Measurements from ENCODE around the gene SYT9.

DNA sequence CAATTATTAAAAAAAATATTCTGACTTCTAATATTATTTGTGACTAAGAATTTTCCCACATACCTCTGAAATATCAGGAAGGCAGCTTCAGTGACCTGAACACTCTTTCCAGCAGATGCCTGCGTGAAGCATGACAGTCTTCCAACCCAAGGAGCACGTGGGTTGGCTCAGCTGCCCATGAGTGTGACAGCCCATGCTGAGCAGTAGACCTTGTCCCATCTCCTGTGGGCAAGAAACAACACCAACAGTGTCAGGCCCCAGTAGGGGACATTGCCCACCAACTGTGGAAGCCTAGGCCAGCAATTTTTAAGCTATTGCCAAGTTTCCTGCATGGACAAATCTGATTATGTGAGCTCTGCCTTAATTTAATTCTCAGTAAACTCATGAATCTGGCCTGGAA lies 167.2 kb downstream of the SYT9 start:
- TF ChIP-seq, protein P1, sequence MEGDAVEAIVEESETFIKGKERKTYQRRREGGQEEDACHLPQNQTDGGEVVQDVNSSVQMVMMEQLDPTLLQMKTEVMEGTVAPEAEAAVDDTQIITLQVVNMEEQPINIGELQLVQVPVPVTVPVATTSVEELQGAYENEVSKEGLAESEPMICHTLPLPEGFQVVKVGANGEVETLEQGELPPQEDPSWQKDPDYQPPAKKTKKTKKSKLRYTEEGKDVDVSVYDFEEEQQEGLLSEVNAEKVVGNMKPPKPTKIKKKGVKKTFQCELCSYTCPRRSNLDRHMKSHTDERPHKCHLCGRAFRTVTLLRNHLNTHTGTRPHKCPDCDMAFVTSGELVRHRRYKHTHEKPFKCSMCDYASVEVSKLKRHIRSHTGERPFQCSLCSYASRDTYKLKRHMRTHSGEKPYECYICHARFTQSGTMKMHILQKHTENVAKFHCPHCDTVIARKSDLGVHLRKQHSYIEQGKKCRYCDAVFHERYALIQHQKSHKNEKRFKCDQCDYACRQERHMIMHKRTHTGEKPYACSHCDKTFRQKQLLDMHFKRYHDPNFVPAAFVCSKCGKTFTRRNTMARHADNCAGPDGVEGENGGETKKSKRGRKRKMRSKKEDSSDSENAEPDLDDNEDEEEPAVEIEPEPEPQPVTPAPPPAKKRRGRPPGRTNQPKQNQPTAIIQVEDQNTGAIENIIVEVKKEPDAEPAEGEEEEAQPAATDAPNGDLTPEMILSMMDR (IDR thresholded peaks at IDR 0.05; ENCODE audit: low read depth, low read length, missing input control), result no peak
- no peak for TF ChIP-seq YY1 (IDR thresholded peaks at IDR 0.05)
- TF ChIP-seq, protein P2, sequence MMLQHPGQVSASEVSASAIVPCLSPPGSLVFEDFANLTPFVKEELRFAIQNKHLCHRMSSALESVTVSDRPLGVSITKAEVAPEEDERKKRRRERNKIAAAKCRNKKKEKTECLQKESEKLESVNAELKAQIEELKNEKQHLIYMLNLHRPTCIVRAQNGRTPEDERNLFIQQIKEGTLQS (IDR thresholded peaks at IDR 0.05), result no peak
- no peak for TF ChIP-seq TAF1 (conservative IDR thresholded peaks at IDR 0.05)
- TF ChIP-seq JUND (IDR thresholded peaks at IDR 0.05), result no peak
- no peak for TF ChIP-seq HNF4A (conservative IDR thresholded peaks at IDR 0.05)
- no peak for TF ChIP-seq RAD21 (IDR thresholded peaks at IDR 0.05)
- TF ChIP-seq, protein P3, sequence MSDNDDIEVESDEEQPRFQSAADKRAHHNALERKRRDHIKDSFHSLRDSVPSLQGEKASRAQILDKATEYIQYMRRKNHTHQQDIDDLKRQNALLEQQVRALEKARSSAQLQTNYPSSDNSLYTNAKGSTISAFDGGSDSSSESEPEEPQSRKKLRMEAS (IDR thresholded peaks at IDR 0.05), result no peak
- TF ChIP-seq RXRA (IDR thresholded peaks at IDR 0.05), result no peak
- TF ChIP-seq, protein P4, sequence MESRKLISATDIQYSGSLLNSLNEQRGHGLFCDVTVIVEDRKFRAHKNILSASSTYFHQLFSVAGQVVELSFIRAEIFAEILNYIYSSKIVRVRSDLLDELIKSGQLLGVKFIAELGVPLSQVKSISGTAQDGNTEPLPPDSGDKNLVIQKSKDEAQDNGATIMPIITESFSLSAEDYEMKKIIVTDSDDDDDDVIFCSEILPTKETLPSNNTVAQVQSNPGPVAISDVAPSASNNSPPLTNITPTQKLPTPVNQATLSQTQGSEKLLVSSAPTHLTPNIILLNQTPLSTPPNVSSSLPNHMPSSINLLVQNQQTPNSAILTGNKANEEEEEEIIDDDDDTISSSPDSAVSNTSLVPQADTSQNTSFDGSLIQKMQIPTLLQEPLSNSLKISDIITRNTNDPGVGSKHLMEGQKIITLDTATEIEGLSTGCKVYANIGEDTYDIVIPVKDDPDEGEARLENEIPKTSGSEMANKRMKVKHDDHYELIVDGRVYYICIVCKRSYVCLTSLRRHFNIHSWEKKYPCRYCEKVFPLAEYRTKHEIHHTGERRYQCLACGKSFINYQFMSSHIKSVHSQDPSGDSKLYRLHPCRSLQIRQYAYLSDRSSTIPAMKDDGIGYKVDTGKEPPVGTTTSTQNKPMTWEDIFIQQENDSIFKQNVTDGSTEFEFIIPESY (IDR thresholded peaks at IDR 0.05), result no peak
- TF ChIP-seq, protein P5, sequence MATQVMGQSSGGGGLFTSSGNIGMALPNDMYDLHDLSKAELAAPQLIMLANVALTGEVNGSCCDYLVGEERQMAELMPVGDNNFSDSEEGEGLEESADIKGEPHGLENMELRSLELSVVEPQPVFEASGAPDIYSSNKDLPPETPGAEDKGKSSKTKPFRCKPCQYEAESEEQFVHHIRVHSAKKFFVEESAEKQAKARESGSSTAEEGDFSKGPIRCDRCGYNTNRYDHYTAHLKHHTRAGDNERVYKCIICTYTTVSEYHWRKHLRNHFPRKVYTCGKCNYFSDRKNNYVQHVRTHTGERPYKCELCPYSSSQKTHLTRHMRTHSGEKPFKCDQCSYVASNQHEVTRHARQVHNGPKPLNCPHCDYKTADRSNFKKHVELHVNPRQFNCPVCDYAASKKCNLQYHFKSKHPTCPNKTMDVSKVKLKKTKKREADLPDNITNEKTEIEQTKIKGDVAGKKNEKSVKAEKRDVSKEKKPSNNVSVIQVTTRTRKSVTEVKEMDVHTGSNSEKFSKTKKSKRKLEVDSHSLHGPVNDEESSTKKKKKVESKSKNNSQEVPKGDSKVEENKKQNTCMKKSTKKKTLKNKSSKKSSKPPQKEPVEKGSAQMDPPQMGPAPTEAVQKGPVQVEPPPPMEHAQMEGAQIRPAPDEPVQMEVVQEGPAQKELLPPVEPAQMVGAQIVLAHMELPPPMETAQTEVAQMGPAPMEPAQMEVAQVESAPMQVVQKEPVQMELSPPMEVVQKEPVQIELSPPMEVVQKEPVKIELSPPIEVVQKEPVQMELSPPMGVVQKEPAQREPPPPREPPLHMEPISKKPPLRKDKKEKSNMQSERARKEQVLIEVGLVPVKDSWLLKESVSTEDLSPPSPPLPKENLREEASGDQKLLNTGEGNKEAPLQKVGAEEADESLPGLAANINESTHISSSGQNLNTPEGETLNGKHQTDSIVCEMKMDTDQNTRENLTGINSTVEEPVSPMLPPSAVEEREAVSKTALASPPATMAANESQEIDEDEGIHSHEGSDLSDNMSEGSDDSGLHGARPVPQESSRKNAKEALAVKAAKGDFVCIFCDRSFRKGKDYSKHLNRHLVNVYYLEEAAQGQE (IDR thresholded peaks at IDR 0.05), result no peak
- no peak for TF ChIP-seq NR2F2 (IDR thresholded peaks at IDR 0.05)
- no peak for TF ChIP-seq EGR1 (IDR thresholded peaks at IDR 0.05; ENCODE audit: low read depth in 2 of 2)
- no peak for TF ChIP-seq GABPA (IDR thresholded peaks at IDR 0.05 in 1 of 2, conservative IDR thresholded peaks at IDR 0.05 in 1 of 2)

All from liver (tissue), 3 donors.